Activated naive CD4-positive, alpha-beta T cell treated with anti-CD3 and anti-CD28 coated beads, Interleukin-2, amount 50 U/mL, for 72 hours (primary cell): ENCODE results near the gene NAB1. TPM values are rescaled to one million over a fixed set of nuclear protein-coding genes. Genes with fewer than 3 reads are reported as not detected.
A peak's percentile ranks its signal among the peaks of the same experiment; 100 is the strongest.
"Not testable (repeated sequence)": the region's sequence is repeated elsewhere in the genome, so short reads cannot be mapped to it uniquely, and the experiment has no call there.

Experiments used
- ATAC-seq, 2 donors: fragments of 150-1000 bp; cut with Tn5 transposase; 2 replicates each; pipeline ENCODE4 v1.10.0; 2021; ENCODE audit warnings: mild to moderate bottlenecking in 2 of 2, moderate library complexity in 2 of 2
- DNase-seq, 2 donors: peaks; one replicate each; pipeline ENCODE4 v3.0.0; 2021 to 2022; ENCODE audit warnings: low spot score in 2 of 2
- H3K27ac Mint-ChIP-seq, 2 donors: one replicate each; pipeline ENCODE4 v1.8.0; 2022; ENCODE audit warnings: mild to moderate bottlenecking in 2 of 2, mixed read lengths in 2 of 2
- H3K36me3 Mint-ChIP-seq, 2 donors: one replicate each; pipeline ENCODE4 v1.8.0; 2022; ENCODE audit warnings: mixed read lengths in 2 of 2
- H3K9me3 Mint-ChIP-seq, 2 donors: one replicate each; pipeline ENCODE4 v1.8.0; 2022; ENCODE audit warnings: mixed read lengths in 2 of 2
- total RNA-seq, 2 donors: library from RNA; stranded (reverse); gene quantifications; one replicate each; pipeline ENCODE4 v1.2.3, GENCODE V29; 2022

The NAB1 gene
- total RNA-seq, result 10 to 100 TPM; 45.2 to 63.9 TPM

GRCh38 chr2:190649035-190649797 lies at the start of gene NAB1:
Gene NAB1 (plus strand): TSS chr2:190649083. CDS start chr2:190659177, 10,094 bp downstream.
- peak within 1 kb of the TSS; percentile 92 to 96 for H3K27ac Mint-ChIP-seq
- H3K36me3 Mint-ChIP-seq, result peaks cover 11 to 13% of the 10 kb centered on the region in 2 donors
- ATAC-seq, result peak; percentile 63 to 66
- peak; percentile 61 to 71 for DNase-seq
- no peaks in the 10 kb centered on the region for H3K9me3 Mint-ChIP-seq

GRCh38 chr2:190599546-190600220 lies 49.2 kb upstream of the NAB1 start:
- H3K9me3 Mint-ChIP-seq, result peaks cover 0 to 10% of the 10 kb centered on the region in 2 donors
- no peak for DNase-seq

GRCh38 chr2:190600293-190601103 lies 48.4 kb upstream of the NAB1 start:
- no peak for ATAC-seq
- no peak for DNase-seq
- Mint-ChIP-seq H3K27ac (peak overlapping the region in 1 of 2 donors; percentile 34), H3K9me3 (peaks cover 0 to 10% of the 10 kb centered on the region in 2 donors), H3K36me3 (no peaks in the 10 kb centered on the region)

More at GRCh38 chr2:190599546-190600220, 49.2 kb upstream of the NAB1 start:
- Mint-ChIP-seq H3K36me3 (no peaks in the 10 kb centered on the region), H3K27ac (peak overlapping the region in 1 of 2 donors; percentile 34)
- ATAC-seq, result no peak

GRCh38 chr2:190603374-190603773 lies 45.5 kb upstream of the NAB1 start:
- no peak for ATAC-seq
- peaks cover 0 to 10% of the 10 kb centered on the region in 2 donors for H3K9me3 Mint-ChIP-seq
- no peak overlapping the region for H3K27ac Mint-ChIP-seq

GRCh38 chr2:190607014-190607597 lies 41.8 kb upstream of the NAB1 start:
- ATAC-seq (no peak), DNase-seq (no peak)
- H3K27ac Mint-ChIP-seq, result peak overlapping the region in 1 of 2 donors; percentile 25
- H3K9me3 Mint-ChIP-seq, result peaks cover 0 to 4% of the 10 kb centered on the region in 2 donors
- H3K36me3 Mint-ChIP-seq, result peaks cover 0 to 4% of the 10 kb centered on the region in 2 donors

More at GRCh38 chr2:190603374-190603773, 45.5 kb upstream of the NAB1 start:
- H3K36me3 Mint-ChIP-seq, result no peaks in the 10 kb centered on the region
- no peak for DNase-seq

- Mint-ChIP-seq H3K27ac (no peak overlapping the region), H3K9me3 (peaks cover 0 to 4% of the 10 kb centered on the region in 2 donors), H3K36me3 (peaks cover 0 to 4% of the 10 kb centered on the region in 2 donors)
- DNase-seq, result no peak
- ATAC-seq, result no peak
Observed at GRCh38 chr2:190607657-190608357, 41.1 kb upstream of the NAB1 start.

- ATAC-seq, H3K27ac Mint-ChIP-seq, H3K36me3 Mint-ChIP-seq, DNase-seq, H3K9me3 Mint-ChIP-seq: not testable (repeated sequence)
Observed at GRCh38 chr2:190608863-190609262, 40.0 kb upstream of the NAB1 start.

GRCh38 chr2:190609397-190609796 lies 39.5 kb upstream of the NAB1 start:
- not testable (repeated sequence) for DNase-seq, H3K9me3 Mint-ChIP-seq, H3K27ac Mint-ChIP-seq, ATAC-seq, H3K36me3 Mint-ChIP-seq

- DNase-seq, H3K9me3 Mint-ChIP-seq, H3K27ac Mint-ChIP-seq, ATAC-seq, H3K36me3 Mint-ChIP-seq: not testable (repeated sequence)
Observed at GRCh38 chr2:190610528-190610927, 38.4 kb upstream of the NAB1 start.

- H3K36me3 Mint-ChIP-seq, result peaks cover 0 to 7% of the 10 kb centered on the region in 2 donors
- no peak overlapping the region for H3K27ac Mint-ChIP-seq
- DNase-seq (no peak), ATAC-seq (no peak)
- H3K9me3 Mint-ChIP-seq, result peaks cover 0 to 3% of the 10 kb centered on the region in 2 donors
Observed at GRCh38 chr2:190615555-190616200, 33.2 kb upstream of the NAB1 start.

- ATAC-seq (no peak), DNase-seq (no peak)
- peaks cover 0 to 7% of the 10 kb centered on the region in 2 donors for H3K36me3 Mint-ChIP-seq
- H3K27ac Mint-ChIP-seq, result no peak overlapping the region
- H3K9me3 Mint-ChIP-seq, result no peaks in the 10 kb centered on the region
Observed at GRCh38 chr2:190618030-190618429, 30.9 kb upstream of the NAB1 start.

- Mint-ChIP-seq H3K27ac (no peak overlapping the region), H3K9me3 (peaks cover 0 to 5% of the 10 kb centered on the region in 2 donors), H3K36me3 (peaks cover 0 to 6% of the 10 kb centered on the region in 2 donors)
- DNase-seq, result no peak
- ATAC-seq, result no peak
Observed at GRCh38 chr2:190625691-190626090, 23.2 kb upstream of the NAB1 start.

GRCh38 chr2:190626641-190627210 lies 22.2 kb upstream of the NAB1 start:
- Mint-ChIP-seq H3K27ac (no peak overlapping the region), H3K36me3 (peaks cover 0 to 6% of the 10 kb centered on the region in 2 donors), H3K9me3 (peaks cover 0 to 5% of the 10 kb centered on the region in 2 donors)
- no peak for DNase-seq
- no peak for ATAC-seq

- DNase-seq, result no peak
Observed at GRCh38 chr2:190627448-190628412, 21.2 kb upstream of the NAB1 start.

More at GRCh38 chr2:190627448-190628412, 21.2 kb upstream of the NAB1 start:
- Mint-ChIP-seq H3K36me3 (peaks cover 0 to 6% of the 10 kb centered on the region in 2 donors), H3K9me3 (peaks cover 0 to 5% of the 10 kb centered on the region in 2 donors), H3K27ac (peak overlapping the region in 1 of 2 donors; percentile 17)
- peak; percentile 66 to 75 for ATAC-seq
